GM23338 (cell line): Measurements from ENCODE around the gene GALNT9. TPM values are rescaled to one million over a fixed set of nuclear protein-coding genes. Genes with fewer than 3 reads are reported as not detected.
A peak's percentile ranks its signal among the peaks of the same experiment; 100 is the strongest.

Experiments
- ATAC-seq: fragments of 200-7000 bp; cut with Tn5 transposase; 3 replicates; pipeline ENCODE4 v1.9.1; 2020
- DNase-seq: peaks from one replicate; pipeline ENCODE4 v3.0.0-alpha.2; 2015; ENCODE audit warnings: low spot score
- H2AFZ ChIP-seq: fragments of 200-600 bp; sonication (generic); 2 replicates; pipeline ENCODE4 v1.8.0; 2016; ENCODE audit warnings: antibody characterized with exemption, mild to moderate bottlenecking, moderate library complexity
- H3F3A ChIP-seq: fragments of 200-600 bp; sonication (generic); replicated peaks from 2 replicates; pipeline ENCODE4 v1.8.0; 2017; ENCODE audit warnings: antibody characterized with exemption, mixed run types, low read depth
- H3K27ac ChIP-seq: fragments of 200-600 bp; sonication (generic); 2 replicates; pipeline ENCODE4 v1.6.1; 2016; ENCODE audit warnings: low read depth
- H3K27me3 ChIP-seq: fragments of 200-600 bp; sonication (generic); 2 replicates; pipeline ENCODE4 v1.8.0; 2016; ENCODE audit warnings: mild to moderate bottlenecking, mixed run types, moderate library complexity; ENCODE audit not compliant: insufficient read depth
- H3K36me3 ChIP-seq: fragments of 200-600 bp; sonication (generic); 2 replicates; pipeline ENCODE4 v1.8.0; 2016; ENCODE audit warnings: mild to moderate bottlenecking; ENCODE audit not compliant: insufficient read depth
- H3K4me1 ChIP-seq: fragments of 200-600 bp; sonication (generic); 2 replicates; pipeline ENCODE4 v1.8.0; 2016; ENCODE audit warnings: mild to moderate bottlenecking, moderate library complexity; ENCODE audit not compliant: insufficient read depth
- H3K4me2 ChIP-seq: fragments of 200-600 bp; sonication (generic); 2 replicates; pipeline ENCODE4 v1.7.1; 2017; ENCODE audit warnings: mixed run types
- H3K4me3 ChIP-seq: fragments of 200-600 bp; sonication (generic); 2 replicates; pipeline ENCODE4 v1.6.1; 2016; ENCODE audit warnings: mixed run types
- H3K79me2 ChIP-seq: fragments of 200-600 bp; sonication (generic); replicated peaks from 2 replicates; pipeline ENCODE4 v1.8.0; 2017; ENCODE audit warnings: mild to moderate bottlenecking; ENCODE audit not compliant: insufficient read depth
- H3K9me2 ChIP-seq: fragments of 200-600 bp; sonication (generic); 2 replicates; pipeline ENCODE4 v1.8.0; 2017; ENCODE audit not compliant: insufficient read depth
- H4K20me1 ChIP-seq: fragments of 200-600 bp; sonication (generic); replicated peaks from 2 replicates; pipeline ENCODE4 v1.8.0; 2017; ENCODE audit warnings: mild to moderate bottlenecking; ENCODE audit not compliant: insufficient read depth
- H3K27ac Mint-ChIP-seq: 2 replicates; pipeline ENCODE4 v1.8.0; 2020; ENCODE audit warnings: inconsistent platforms, mild to moderate bottlenecking, moderate library complexity, mixed read lengths
- H3K27me3 Mint-ChIP-seq: 3 replicates; pipeline ENCODE4 v1.8.0; 2022; ENCODE audit warnings: low read depth, mild to moderate bottlenecking, moderate library complexity, mixed read lengths, inconsistent platforms; ENCODE audit not compliant: insufficient read depth, poor library complexity
- H3K36me3 Mint-ChIP-seq: 3 replicates; pipeline ENCODE4 v1.8.0; 2021; ENCODE audit warnings: low read depth, mild to moderate bottlenecking, inconsistent platforms, moderate library complexity, mixed read lengths
- H3K4me1 Mint-ChIP-seq: 3 replicates; pipeline ENCODE4 v1.8.0; 2020; ENCODE audit warnings: mild to moderate bottlenecking, inconsistent platforms, mixed read lengths
- H3K4me3 Mint-ChIP-seq: 3 replicates; pipeline ENCODE4 v1.8.0; 2021; ENCODE audit warnings: moderate library complexity, mild to moderate bottlenecking, inconsistent platforms, mixed read lengths
- H3K9me3 Mint-ChIP-seq: 3 replicates; pipeline ENCODE4 v1.8.0; 2020; ENCODE audit warnings: moderate library complexity, mild to moderate bottlenecking, inconsistent platforms, mixed read lengths
- CREB1 ChIP-seq: fragments of 250-450 bp; sonication (Bioruptor Pico); IDR thresholded peaks from 2 replicates; pipeline ENCODE4 v1.5.0; 2020; ENCODE audit warnings: low read depth, mild to moderate bottlenecking, moderate library complexity
- EZH2phosphoT487 ChIP-seq: fragments of 200-600 bp; sonication (generic); IDR thresholded peaks from one replicate; pipeline ENCODE4 v1.8.1; 2018; ENCODE audit warnings: antibody characterized with exemption; ENCODE audit not compliant: unreplicated experiment
- JUNB ChIP-seq: IDR thresholded peaks from one replicate; pipeline ENCODE4 v1.6.1; 2016; ENCODE audit warnings: antibody characterized with exemption; ENCODE audit not compliant: unreplicated experiment
- NANOG ChIP-seq: IDR thresholded peaks from 2 replicates; pipeline ENCODE4 v1.6.1; 2016; ENCODE audit warnings: antibody characterized with exemption, borderline replicate concordance
- POLR2AphosphoS5 ChIP-seq: IDR thresholded peaks from 2 replicates; pipeline ENCODE4 v1.6.1; 2016; ENCODE audit warnings: antibody characterized with exemption, low read depth
- ZNF114 ChIP-seq: fragments of 250-450 bp; sonication (Bioruptor Pico); IDR thresholded peaks from 2 replicates; pipeline ENCODE4 v1.5.0; 2020; ENCODE audit warnings: mild to moderate bottlenecking, moderate library complexity
- ZNF331 ChIP-seq: fragments of 250-450 bp; sonication (Bioruptor Pico); IDR thresholded peaks from 2 replicates; pipeline ENCODE4 v1.5.0; 2020; ENCODE audit warnings: low read depth, mild to moderate bottlenecking, moderate library complexity
- polyA plus RNA-seq: library from polyadenylated mRNA; unstranded; fragments of >200 nt; fragmentation: Nextera tagmentation; extraction: Ambion mirVana; gene quantifications from 2 replicates; pipeline ENCODE4 v1.2.1, GENCODE V29; 2016
- total RNA-seq: library from RNA; depleted of rRNA; stranded (reverse); fragments of >200 nt; shearing (Covaris generic); gene quantifications from 2 replicates; pipeline ENCODE4 v1.2.3, GENCODE V29; 2014
- TF ChIP-seq, protein P1 (sequence below): IDR thresholded peaks from one replicate; pipeline ENCODE4 v1.6.1; 2018; ENCODE audit warnings: antibody characterized with exemption; ENCODE audit not compliant: unreplicated experiment
- TF ChIP-seq, protein P2 (sequence below): fragments of 250-450 bp; sonication (Bioruptor Pico); IDR thresholded peaks from 2 replicates; pipeline ENCODE4 v1.5.0; 2020; ENCODE audit warnings: mild to moderate bottlenecking, moderate library complexity

The GALNT9 gene
- total and polyA plus RNA-seq, 2 experiments from 2014 or later = 0.81 to 2.5 TPM

DNA sequence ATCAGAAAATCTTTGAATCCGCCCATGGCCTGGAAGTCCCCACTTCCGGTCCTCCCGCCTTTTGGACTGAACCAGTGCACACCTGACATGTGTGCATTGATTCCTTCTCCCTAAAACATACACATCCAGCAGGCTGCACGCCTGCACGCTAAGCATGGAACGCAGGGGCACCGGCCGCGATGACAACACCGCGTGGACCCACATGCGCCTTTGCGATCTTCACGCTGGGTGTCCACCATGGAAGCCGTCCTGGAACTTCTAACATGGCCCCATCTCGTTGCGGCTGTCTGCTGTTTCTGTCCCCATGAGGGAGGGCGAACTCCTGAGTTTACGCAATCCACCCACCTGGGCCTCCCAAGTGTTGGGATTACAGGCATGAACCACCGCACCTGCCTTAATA, 73.7 kb downstream of the GALNT9 start:
- peaks cover 14% of the 10 kb centered on the region for H3K27me3 Mint-ChIP-seq
- Histone ChIP-seq H3K4me2 (peak overlapping the region; percentile 63; the same call in 1 of the 2 replicates), H2AFZ (no peak overlapping the region), H3F3A (no peaks in the 10 kb centered on the region), H3K4me1 (peaks cover 12% of the 10 kb centered on the region; the same call in 1 of the 2 replicates), H3K9me2 (no peaks in the 10 kb centered on the region), H3K79me2 (no peaks in the 10 kb centered on the region), H3K27me3 (no peaks in the 10 kb centered on the region), H3K4me3 (no peak overlapping the region), H4K20me1 (no peaks in the 10 kb centered on the region), H3K36me3 (no peaks in the 10 kb centered on the region), H3K27ac (no peak overlapping the region)
- peak overlapping the region; percentile 11; the same call in 1 of the 3 replicates for H3K4me3 Mint-ChIP-seq
- peaks cover 23% of the 10 kb centered on the region for H3K4me1 Mint-ChIP-seq
- no peaks in the 10 kb centered on the region for H3K9me3 Mint-ChIP-seq
- no peak overlapping the region for H3K27ac Mint-ChIP-seq
- no peak for TF ChIP-seq JUNB
- no peak for TF ChIP-seq ZNF331 (CRISPR knock-in tag)
- TF ChIP-seq NANOG = no peak
- TF ChIP-seq POLR2AphosphoS5 = no peak
- TF ChIP-seq, protein P1, sequence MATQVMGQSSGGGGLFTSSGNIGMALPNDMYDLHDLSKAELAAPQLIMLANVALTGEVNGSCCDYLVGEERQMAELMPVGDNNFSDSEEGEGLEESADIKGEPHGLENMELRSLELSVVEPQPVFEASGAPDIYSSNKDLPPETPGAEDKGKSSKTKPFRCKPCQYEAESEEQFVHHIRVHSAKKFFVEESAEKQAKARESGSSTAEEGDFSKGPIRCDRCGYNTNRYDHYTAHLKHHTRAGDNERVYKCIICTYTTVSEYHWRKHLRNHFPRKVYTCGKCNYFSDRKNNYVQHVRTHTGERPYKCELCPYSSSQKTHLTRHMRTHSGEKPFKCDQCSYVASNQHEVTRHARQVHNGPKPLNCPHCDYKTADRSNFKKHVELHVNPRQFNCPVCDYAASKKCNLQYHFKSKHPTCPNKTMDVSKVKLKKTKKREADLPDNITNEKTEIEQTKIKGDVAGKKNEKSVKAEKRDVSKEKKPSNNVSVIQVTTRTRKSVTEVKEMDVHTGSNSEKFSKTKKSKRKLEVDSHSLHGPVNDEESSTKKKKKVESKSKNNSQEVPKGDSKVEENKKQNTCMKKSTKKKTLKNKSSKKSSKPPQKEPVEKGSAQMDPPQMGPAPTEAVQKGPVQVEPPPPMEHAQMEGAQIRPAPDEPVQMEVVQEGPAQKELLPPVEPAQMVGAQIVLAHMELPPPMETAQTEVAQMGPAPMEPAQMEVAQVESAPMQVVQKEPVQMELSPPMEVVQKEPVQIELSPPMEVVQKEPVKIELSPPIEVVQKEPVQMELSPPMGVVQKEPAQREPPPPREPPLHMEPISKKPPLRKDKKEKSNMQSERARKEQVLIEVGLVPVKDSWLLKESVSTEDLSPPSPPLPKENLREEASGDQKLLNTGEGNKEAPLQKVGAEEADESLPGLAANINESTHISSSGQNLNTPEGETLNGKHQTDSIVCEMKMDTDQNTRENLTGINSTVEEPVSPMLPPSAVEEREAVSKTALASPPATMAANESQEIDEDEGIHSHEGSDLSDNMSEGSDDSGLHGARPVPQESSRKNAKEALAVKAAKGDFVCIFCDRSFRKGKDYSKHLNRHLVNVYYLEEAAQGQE = no peak
- TF ChIP-seq, protein P2, sequence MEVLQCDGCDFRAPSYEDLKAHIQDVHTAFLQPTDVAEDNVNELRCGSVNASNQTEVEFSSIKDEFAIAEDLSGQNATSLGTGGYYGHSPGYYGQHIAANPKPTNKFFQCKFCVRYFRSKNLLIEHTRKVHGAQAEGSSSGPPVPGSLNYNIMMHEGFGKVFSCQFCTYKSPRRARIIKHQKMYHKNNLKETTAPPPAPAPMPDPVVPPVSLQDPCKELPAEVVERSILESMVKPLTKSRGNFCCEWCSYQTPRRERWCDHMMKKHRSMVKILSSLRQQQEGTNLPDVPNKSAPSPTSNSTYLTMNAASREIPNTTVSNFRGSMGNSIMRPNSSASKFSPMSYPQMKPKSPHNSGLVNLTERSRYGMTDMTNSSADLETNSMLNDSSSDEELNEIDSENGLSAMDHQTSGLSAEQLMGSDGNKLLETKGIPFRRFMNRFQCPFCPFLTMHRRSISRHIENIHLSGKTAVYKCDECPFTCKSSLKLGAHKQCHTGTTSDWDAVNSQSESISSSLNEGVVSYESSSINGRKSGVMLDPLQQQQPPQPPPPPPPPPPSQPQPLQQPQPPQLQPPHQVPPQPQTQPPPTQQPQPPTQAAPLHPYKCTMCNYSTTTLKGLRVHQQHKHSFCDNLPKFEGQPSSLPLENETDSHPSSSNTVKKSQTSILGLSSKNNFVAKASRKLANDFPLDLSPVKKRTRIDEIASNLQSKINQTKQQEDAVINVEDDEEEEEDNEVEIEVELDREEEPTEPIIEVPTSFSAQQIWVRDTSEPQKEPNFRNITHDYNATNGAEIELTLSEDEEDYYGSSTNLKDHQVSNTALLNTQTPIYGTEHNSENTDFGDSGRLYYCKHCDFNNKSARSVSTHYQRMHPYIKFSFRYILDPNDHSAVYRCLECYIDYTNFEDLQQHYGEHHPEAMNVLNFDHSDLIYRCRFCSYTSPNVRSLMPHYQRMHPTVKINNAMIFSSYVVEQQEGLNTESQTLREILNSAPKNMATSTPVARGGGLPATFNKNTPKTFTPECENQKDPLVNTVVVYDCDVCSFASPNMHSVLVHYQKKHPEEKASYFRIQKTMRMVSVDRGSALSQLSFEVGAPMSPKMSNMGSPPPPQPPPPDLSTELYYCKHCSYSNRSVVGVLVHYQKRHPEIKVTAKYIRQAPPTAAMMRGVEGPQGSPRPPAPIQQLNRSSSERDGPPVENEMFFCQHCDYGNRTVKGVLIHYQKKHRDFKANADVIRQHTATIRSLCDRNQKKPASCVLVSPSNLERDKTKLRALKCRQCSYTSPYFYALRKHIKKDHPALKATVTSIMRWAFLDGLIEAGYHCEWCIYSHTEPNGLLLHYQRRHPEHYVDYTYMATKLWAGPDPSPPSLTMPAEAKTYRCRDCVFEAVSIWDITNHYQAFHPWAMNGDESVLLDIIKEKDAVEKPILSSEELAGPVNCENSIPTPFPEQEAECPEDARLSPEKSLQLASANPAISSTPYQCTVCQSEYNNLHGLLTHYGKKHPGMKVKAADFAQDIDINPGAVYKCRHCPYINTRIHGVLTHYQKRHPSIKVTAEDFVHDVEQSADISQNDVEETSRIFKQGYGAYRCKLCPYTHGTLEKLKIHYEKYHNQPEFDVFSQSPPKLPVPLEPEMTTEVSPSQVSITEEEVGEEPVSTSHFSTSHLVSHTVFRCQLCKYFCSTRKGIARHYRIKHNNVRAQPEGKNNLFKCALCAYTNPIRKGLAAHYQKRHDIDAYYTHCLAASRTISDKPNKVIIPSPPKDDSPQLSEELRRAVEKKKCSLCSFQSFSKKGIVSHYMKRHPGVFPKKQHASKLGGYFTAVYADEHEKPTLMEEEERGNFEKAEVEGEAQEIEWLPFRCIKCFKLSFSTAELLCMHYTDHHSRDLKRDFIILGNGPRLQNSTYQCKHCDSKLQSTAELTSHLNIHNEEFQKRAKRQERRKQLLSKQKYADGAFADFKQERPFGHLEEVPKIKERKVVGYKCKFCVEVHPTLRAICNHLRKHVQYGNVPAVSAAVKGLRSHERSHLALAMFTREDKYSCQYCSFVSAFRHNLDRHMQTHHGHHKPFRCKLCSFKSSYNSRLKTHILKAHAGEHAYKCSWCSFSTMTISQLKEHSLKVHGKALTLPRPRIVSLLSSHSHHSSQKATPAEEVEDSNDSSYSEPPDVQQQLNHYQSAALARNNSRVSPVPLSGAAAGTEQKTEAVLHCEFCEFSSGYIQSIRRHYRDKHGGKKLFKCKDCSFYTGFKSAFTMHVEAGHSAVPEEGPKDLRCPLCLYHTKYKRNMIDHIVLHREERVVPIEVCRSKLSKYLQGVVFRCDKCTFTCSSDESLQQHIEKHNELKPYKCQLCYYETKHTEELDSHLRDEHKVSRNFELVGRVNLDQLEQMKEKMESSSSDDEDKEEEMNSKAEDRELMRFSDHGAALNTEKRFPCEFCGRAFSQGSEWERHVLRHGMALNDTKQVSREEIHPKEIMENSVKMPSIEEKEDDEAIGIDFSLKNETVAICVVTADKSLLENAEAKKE (CRISPR knock-in tag) = no peak
- no peak for TF ChIP-seq EZH2phosphoT487
- no peak for TF ChIP-seq CREB1 (CRISPR knock-in tag)
- no peak for TF ChIP-seq ZNF114 (CRISPR knock-in tag)
- no peaks in the 10 kb centered on the region for H3K36me3 Mint-ChIP-seq
- DNase-seq = no peak
- ATAC-seq = no peak
